ENCODE results near the gene PLEKHM1. TPM values are rescaled to one million over a fixed set of nuclear protein-coding genes. Genes with fewer than 3 reads are reported as not detected.

The PLEKHM1 gene
- total and polyA plus RNA-seq, 2 of the 4 experiments (the other 2 are of a cell fraction) = 4.7 to 16.4 TPM

- peaks cover 17% of the 10 kb centered on the region for H3K36me3 ChIP-seq (ENCODE audit: control insufficient read depth, insufficient read depth, low read length)
- dilution Hi-C loops (cut with HindIII; ENCODE audit: low sequenced_read_pairs, unreplicated experiment) = no loop called here
- no peak for DNase-seq
- H3K4me3 ChIP-seq (ENCODE audit: insufficient read depth, low read depth, low read length) = no peak overlapping the region
- 60% methylated on average over 1 of the region's 14 CpGs; no CpG with 5 or more reads in 1 of the 2 experiments for WGBS, 2 experiments (ENCODE audit: extremely low coverage in 2 of 2, insufficient read length in 1 of 2)
- no peaks in the 10 kb centered on the region; the same call in 1 of the 2 replicates for H3K9me1 ChIP-seq (ENCODE audit: insufficient read depth, low read length)
- H3K9me3 ChIP-seq (ENCODE audit: control insufficient read depth, insufficient read depth, low read length) = no peaks in the 10 kb centered on the region
- no peak overlapping the region for H2AK5ac ChIP-seq (ENCODE audit: low read depth, low read length)
- H2AK9ac ChIP-seq (replicated peaks; ENCODE audit: low read depth, low read length, poor library complexity) = no peak overlapping the region
- intact Hi-C loops (cut with micrococcal nuclease) = no loop called here
- no peak overlapping the region for H3K14ac ChIP-seq (replicated peaks; ENCODE audit: low read depth, low read length)
- POLR2A ChIA-PET (ENCODE audit: unreplicated experiment) = interaction anchor here (0.6 kb wide), 1 partner anchor 165 kb away, joined by 4 read pairs; no protein-coding TSS in a partner anchor
- H2AFZ ChIP-seq (replicated peaks; ENCODE audit: low read length, poor library complexity) = no peak overlapping the region
- no TSS peak for BruUV-seq (replicated peaks)
- ATAC-seq (ENCODE audit: low read depth) = no peak
- no peak overlapping the region for H3K27ac ChIP-seq (ENCODE audit: insufficient read depth, low read length)
- H3K27me3 ChIP-seq (ENCODE audit: control insufficient read depth, insufficient read depth, low read length) = no peaks in the 10 kb centered on the region
- H2BK20ac ChIP-seq (ENCODE audit: low read depth, low read length) = no peak overlapping the region
- no peak overlapping the region for H3K56ac ChIP-seq (ENCODE audit: extremely low read depth, insufficient read depth, low read length)
- no peak overlapping the region for H3K9ac ChIP-seq (ENCODE audit: low read depth, low read length)
- no peak overlapping the region for H3K4me2 ChIP-seq (ENCODE audit: low read depth, low read length)
- CTCF ChIA-PET = no interaction called here
- H4K5ac ChIP-seq (ENCODE audit: low read depth, low read length) = no peak overlapping the region
- no peak overlapping the region for H2BK5ac ChIP-seq (ENCODE audit: low read depth, low read length, poor library complexity, severe bottlenecking)
- in situ Hi-C loops (cut with MboI; ENCODE audit: low sequenced_read_pairs) = no loop called here
- H3K4ac ChIP-seq (ENCODE audit: low read depth, low read length) = no peak overlapping the region
- H2BK120ac ChIP-seq (ENCODE audit: low read depth, low read length) = no peak overlapping the region
- no peak overlapping the region for H4K8ac ChIP-seq (ENCODE audit: low read depth in 2 of 2, low read length in 2 of 2)
- H2BK15ac ChIP-seq (ENCODE audit: low read depth, low read length) = no peak overlapping the region
- no peak overlapping the region for H3K23ac ChIP-seq (ENCODE audit: low read depth, low read length)
- TF ChIP-seq MAFK (IDR thresholded peaks at IDR 0.05; ENCODE audit: low read depth, low read length) = no peak
- TF ChIP-seq CTCF (conservative IDR thresholded peaks at IDR 0.05; ENCODE audit: low read depth, low read length) = no peak
- TF ChIP-seq RAD21 (IDR thresholded peaks at IDR 0.05; ENCODE audit: low read length) = no peak
- no peak for TF ChIP-seq FOS (IDR thresholded peaks at IDR 0.05; ENCODE audit: low read depth, low read length)
- TF ChIP-seq CHD1 (IDR thresholded peaks at IDR 0.05; ENCODE audit: low read depth, low read length) = no peak
- TF ChIP-seq MAZ (IDR thresholded peaks at IDR 0.05; ENCODE audit: borderline replicate concordance, low read depth, low read length) = no peak
- TF ChIP-seq RFX5 (IDR thresholded peaks at IDR 0.05; ENCODE audit: low read depth, low read length) = no peak
- no peak for TF ChIP-seq RCOR1 (IDR thresholded peaks at IDR 0.05; ENCODE audit: insufficient replicate concordance, low read length)
- TF ChIP-seq CEBPB (IDR thresholded peaks at IDR 0.05; ENCODE audit: low read depth, low read length) = no peak
- TF ChIP-seq MXI1 (IDR thresholded peaks at IDR 0.05; ENCODE audit: borderline replicate concordance, low read depth, low read length) = no peak
- no peak for TF ChIP-seq ELK1 (IDR thresholded peaks at IDR 0.05; ENCODE audit: borderline replicate concordance, low read depth, low read length)
- TF ChIP-seq POLR2A (IDR thresholded peaks at IDR 0.05; ENCODE audit: low read depth, low read length) = no peak
- TF ChIP-seq SMC3 (IDR thresholded peaks at IDR 0.05; ENCODE audit: low read depth, low read length) = no peak
- TF ChIP-seq USF2 (IDR thresholded peaks at IDR 0.05; ENCODE audit: low read depth, low read length) = no peak
- TF ChIP-seq BHLHE40 (IDR thresholded peaks at IDR 0.05; ENCODE audit: low read depth, low read length) = no peak
- H4K20me1 ChIP-seq (ENCODE audit: insufficient read depth, low read length) = peaks cover 7% of the 10 kb centered on the region; the same call in 1 of the 2 replicates
- 0 out of 4 replicates have a peak, but pooled peaks cover 0 to 4% of the 10 kb centered on the region in 2 experiments for H3K79me1 ChIP-seq (ENCODE audit: low read depth in 1 of 2, low read length in 2 of 2)
- H4K91ac ChIP-seq (ENCODE audit: insufficient read depth, low read depth, low read length) = no peak overlapping the region
- H3K18ac ChIP-seq (ENCODE audit: low read depth, low read length) = no peak overlapping the region
- H3K4me1 ChIP-seq (ENCODE audit: control insufficient read depth, insufficient read depth, low read length) = no peaks in the 10 kb centered on the region; the same call in 1 of the 2 replicates
Observed at GRCh38 chr17:45441526-45442310, 48.8 kb downstream of the PLEKHM1 start.
